WTC11 (cell line): ENCODE results near the gene JAGN1. TPM values are rescaled to one million over a fixed set of nuclear protein-coding genes. Genes with fewer than 3 reads are reported as not detected.

Source experiments
- ARID4B ChIP-seq: sonication (generic); formaldehyde crosslinking; IDR thresholded peaks from 2 replicates; pipeline ENCODE4 v1.8.0; 2023; ENCODE audit warnings: missing genetic modification reagents, mild to moderate bottlenecking, borderline replicate concordance
- CDX4 ChIP-seq: fragments of 250-450 bp; sonication (Bioruptor Pico); IDR thresholded peaks from 2 replicates; pipeline ENCODE4 v1.9.0; 2021; ENCODE audit warnings: moderate library complexity, mild to moderate bottlenecking, inconsistent platforms, borderline replicate concordance
- E2F5 ChIP-seq: sonication (generic); formaldehyde crosslinking; IDR thresholded peaks from 2 replicates; pipeline ENCODE4 v1.8.1; 2022; ENCODE audit warnings: mild to moderate bottlenecking, moderate library complexity, missing genetic modification reagents
- EMX1 ChIP-seq: fragments of 250-450 bp; sonication (Bioruptor Pico); IDR thresholded peaks from 2 replicates; pipeline ENCODE4 v1.8.0; 2021; ENCODE audit warnings: mild to moderate bottlenecking
- ERG ChIP-seq: fragments of 250-450 bp; sonication (Bioruptor Pico); IDR thresholded peaks from 2 replicates; pipeline ENCODE4 v1.8.0; 2021; ENCODE audit warnings: mild to moderate bottlenecking
- ETV6 ChIP-seq: sonication (generic); formaldehyde crosslinking; IDR thresholded peaks from 2 replicates; pipeline ENCODE4 v1.8.1; 2022; ENCODE audit warnings: mild to moderate bottlenecking, missing genetic modification reagents
- GRHL2 ChIP-seq: fragments of 250-450 bp; sonication (Bioruptor Pico); IDR thresholded peaks from 2 replicates; pipeline ENCODE4 v1.8.0; 2022; ENCODE audit warnings: mild to moderate bottlenecking, moderate library complexity; ENCODE audit not compliant: insufficient replicate concordance, severe bottlenecking
- HMGA2 ChIP-seq: fragments of 250-450 bp; sonication (Bioruptor Pico); IDR thresholded peaks from 2 replicates; pipeline ENCODE4 v1.4.0; 2021; ENCODE audit warnings: mild to moderate bottlenecking, moderate library complexity
- JAZF1 ChIP-seq: fragments of 250-450 bp; sonication (Bioruptor Pico); IDR thresholded peaks from 2 replicates; pipeline ENCODE4 v1.9.0; 2021; ENCODE audit warnings: moderate library complexity, mild to moderate bottlenecking, inconsistent platforms
- MAX ChIP-seq: sonication (generic); formaldehyde crosslinking; IDR thresholded peaks from 2 replicates; pipeline ENCODE4 v1.8.0; 2022; ENCODE audit warnings: mild to moderate bottlenecking, missing genetic modification reagents
- MYBL2 ChIP-seq: sonication (generic); formaldehyde crosslinking; IDR thresholded peaks from 2 replicates; pipeline ENCODE4 v1.8.1; 2023; ENCODE audit warnings: mild to moderate bottlenecking, moderate library complexity, missing genetic modification reagents
- NFE2L1 ChIP-seq: sonication (generic); formaldehyde crosslinking; IDR thresholded peaks from 2 replicates; pipeline ENCODE4 v1.8.1; 2023; ENCODE audit warnings: missing genetic modification reagents
- PREB ChIP-seq: sonication (generic); formaldehyde crosslinking; IDR thresholded peaks from 2 replicates; pipeline ENCODE4 v1.8.1; 2022; ENCODE audit warnings: mild to moderate bottlenecking, missing genetic modification reagents, moderate library complexity, borderline replicate concordance
- SMAD4 ChIP-seq: sonication (generic); formaldehyde crosslinking; IDR thresholded peaks from 2 replicates; pipeline ENCODE4 v1.8.0; 2022; ENCODE audit warnings: mild to moderate bottlenecking, missing genetic modification reagents
- ZBTB43 ChIP-seq: sonication (generic); formaldehyde crosslinking; IDR thresholded peaks from 2 replicates; pipeline ENCODE4 v1.8.1; 2023; ENCODE audit warnings: mild to moderate bottlenecking, missing genetic modification reagents
- ZNF232 ChIP-seq: sonication (generic); formaldehyde crosslinking; IDR thresholded peaks from 2 replicates; pipeline ENCODE4 v1.8.0; 2022; ENCODE audit warnings: mild to moderate bottlenecking, missing genetic modification reagents
- ZNF263 ChIP-seq: sonication (generic); formaldehyde crosslinking; IDR thresholded peaks from 2 replicates; pipeline ENCODE4 v1.8.1; 2022; ENCODE audit warnings: low read depth, mild to moderate bottlenecking, moderate library complexity, missing genetic modification reagents
- ZNF281 ChIP-seq: sonication (generic); formaldehyde crosslinking; IDR thresholded peaks from 2 replicates; pipeline ENCODE4 v1.8.0; 2023; ENCODE audit warnings: mild to moderate bottlenecking, missing genetic modification reagents
- ZNF423 ChIP-seq: fragments of 250-450 bp; sonication (Bioruptor Pico); IDR thresholded peaks from 2 replicates; pipeline ENCODE4 v2.1.2; 2022; ENCODE audit warnings: mild to moderate bottlenecking, moderate library complexity
- ZNF425 ChIP-seq: fragments of 250-450 bp; sonication (Bioruptor Pico); conservative IDR thresholded peaks from 2 replicates; pipeline ENCODE4 v1.9.0; 2021; ENCODE audit warnings: mild to moderate bottlenecking
- ZSCAN18 ChIP-seq: fragments of 250-450 bp; sonication (Bioruptor Pico); IDR thresholded peaks from 2 replicates; pipeline ENCODE4 v2.1.2; 2022; ENCODE audit warnings: mild to moderate bottlenecking, moderate library complexity
- total RNA-seq: library from RNA; stranded (reverse); gene quantifications from 3 replicates; pipeline ENCODE4 v1.2.3, GENCODE V29; 2021

The JAGN1 gene
- total RNA-seq, 1 experiment from 2014 or later = 25.6 TPM

- TF ChIP-seq MAX = peak; percentile 88; the same call in 1 of the 2 replicates
- TF ChIP-seq CDX4 = no peak
- TF ChIP-seq SMAD4 = no peak; the same call in 1 of the 2 replicates
- peak; percentile 30; the same call in 1 of the 2 replicates for TF ChIP-seq ZNF263
- no peak for TF ChIP-seq E2F5 (CRISPR knock-in tag)
- no peak for TF ChIP-seq ERG (CRISPR knock-in tag)
- TF ChIP-seq PREB (CRISPR knock-in tag) = no peak
- TF ChIP-seq ETV6 (CRISPR knock-in tag) = no peak
- TF ChIP-seq HMGA2 = no peak
- TF ChIP-seq EMX1 (CRISPR knock-in tag) = no peak
- TF ChIP-seq ARID4B (CRISPR knock-in tag) = no peak; the same call in 1 of the 2 replicates
- no peak for TF ChIP-seq GRHL2 (CRISPR knock-in tag)
- TF ChIP-seq ZSCAN18 (CRISPR knock-in tag) = no peak
- no peak; the same call in 1 of the 2 replicates for TF ChIP-seq MYBL2 (CRISPR knock-in tag)
- no peak for TF ChIP-seq ZBTB43 (CRISPR knock-in tag)
- no peak for TF ChIP-seq ZNF281 (CRISPR knock-in tag)
- TF ChIP-seq ZNF425 (CRISPR knock-in tag) = no peak
- no peak for TF ChIP-seq JAZF1 (CRISPR knock-in tag)
- TF ChIP-seq ZNF232 = 0 out of 2 replicates have a peak, but pooled peaks have one; percentile 44
- TF ChIP-seq NFE2L1 (CRISPR knock-in tag) = no peak
- no peak; the same call in 1 of the 2 replicates for TF ChIP-seq ZNF423 (CRISPR knock-in tag)
These were observed 42.6 kb downstream of the JAGN1 start (continued) for GRCh38 chr3:9932843-9933560.
